ENCODE data around the gene MARCKSL1. TPM values are rescaled to one million over a fixed set of nuclear protein-coding genes. Genes with fewer than 3 reads are reported as not detected.

MARCKSL1 gene
- polyA plus RNA-seq, 1 donor from 2014 or later, result 694 TPM

DNA sequence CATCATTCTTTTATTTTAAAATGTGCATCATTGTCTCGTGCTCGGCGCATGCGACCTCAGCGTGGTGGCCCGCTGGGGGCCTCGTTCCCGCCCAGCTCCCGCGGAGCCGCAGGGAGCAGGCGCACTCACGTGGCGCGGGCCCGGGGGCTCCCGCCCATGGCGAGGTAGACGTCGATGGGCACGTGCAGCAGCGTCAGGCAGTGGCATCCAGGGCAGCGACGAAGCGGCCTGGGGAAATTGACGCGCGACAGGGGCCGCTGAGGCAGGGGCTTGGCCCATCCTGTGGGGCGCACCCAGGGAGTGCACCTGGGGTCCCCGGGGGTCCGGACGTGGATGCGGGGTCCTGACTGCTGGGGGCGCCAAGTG is 25.3 kb upstream of the MARCKSL1 start:
- TF ChIP-seq MXI1 (conservative IDR thresholded peaks at IDR 0.05; ENCODE audit: poor library complexity, severe bottlenecking) (no peak), RAD21 (conservative IDR thresholded peaks at IDR 0.05) (no peak), POLR2AphosphoS5 (IDR thresholded peaks at IDR 0.05) (no peak), SMC3 (conservative IDR thresholded peaks at IDR 0.05; ENCODE audit: poor library complexity) (no peak), TAF1 (IDR thresholded peaks at IDR 0.05; ENCODE audit: low read depth) (no peak), EP300 (conservative IDR thresholded peaks at IDR 0.05; ENCODE audit: poor library complexity, severe bottlenecking) (no peak), EZH2 (IDR thresholded peaks at IDR 0.05; ENCODE audit: borderline replicate concordance, insufficient read depth, low read length, poor library complexity, severe bottlenecking) (no peak)
- TF ChIP-seq, protein P1, sequence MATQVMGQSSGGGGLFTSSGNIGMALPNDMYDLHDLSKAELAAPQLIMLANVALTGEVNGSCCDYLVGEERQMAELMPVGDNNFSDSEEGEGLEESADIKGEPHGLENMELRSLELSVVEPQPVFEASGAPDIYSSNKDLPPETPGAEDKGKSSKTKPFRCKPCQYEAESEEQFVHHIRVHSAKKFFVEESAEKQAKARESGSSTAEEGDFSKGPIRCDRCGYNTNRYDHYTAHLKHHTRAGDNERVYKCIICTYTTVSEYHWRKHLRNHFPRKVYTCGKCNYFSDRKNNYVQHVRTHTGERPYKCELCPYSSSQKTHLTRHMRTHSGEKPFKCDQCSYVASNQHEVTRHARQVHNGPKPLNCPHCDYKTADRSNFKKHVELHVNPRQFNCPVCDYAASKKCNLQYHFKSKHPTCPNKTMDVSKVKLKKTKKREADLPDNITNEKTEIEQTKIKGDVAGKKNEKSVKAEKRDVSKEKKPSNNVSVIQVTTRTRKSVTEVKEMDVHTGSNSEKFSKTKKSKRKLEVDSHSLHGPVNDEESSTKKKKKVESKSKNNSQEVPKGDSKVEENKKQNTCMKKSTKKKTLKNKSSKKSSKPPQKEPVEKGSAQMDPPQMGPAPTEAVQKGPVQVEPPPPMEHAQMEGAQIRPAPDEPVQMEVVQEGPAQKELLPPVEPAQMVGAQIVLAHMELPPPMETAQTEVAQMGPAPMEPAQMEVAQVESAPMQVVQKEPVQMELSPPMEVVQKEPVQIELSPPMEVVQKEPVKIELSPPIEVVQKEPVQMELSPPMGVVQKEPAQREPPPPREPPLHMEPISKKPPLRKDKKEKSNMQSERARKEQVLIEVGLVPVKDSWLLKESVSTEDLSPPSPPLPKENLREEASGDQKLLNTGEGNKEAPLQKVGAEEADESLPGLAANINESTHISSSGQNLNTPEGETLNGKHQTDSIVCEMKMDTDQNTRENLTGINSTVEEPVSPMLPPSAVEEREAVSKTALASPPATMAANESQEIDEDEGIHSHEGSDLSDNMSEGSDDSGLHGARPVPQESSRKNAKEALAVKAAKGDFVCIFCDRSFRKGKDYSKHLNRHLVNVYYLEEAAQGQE (IDR thresholded peaks at IDR 0.05; ENCODE audit: borderline replicate concordance), result no peak
- TF ChIP-seq, protein P2, sequence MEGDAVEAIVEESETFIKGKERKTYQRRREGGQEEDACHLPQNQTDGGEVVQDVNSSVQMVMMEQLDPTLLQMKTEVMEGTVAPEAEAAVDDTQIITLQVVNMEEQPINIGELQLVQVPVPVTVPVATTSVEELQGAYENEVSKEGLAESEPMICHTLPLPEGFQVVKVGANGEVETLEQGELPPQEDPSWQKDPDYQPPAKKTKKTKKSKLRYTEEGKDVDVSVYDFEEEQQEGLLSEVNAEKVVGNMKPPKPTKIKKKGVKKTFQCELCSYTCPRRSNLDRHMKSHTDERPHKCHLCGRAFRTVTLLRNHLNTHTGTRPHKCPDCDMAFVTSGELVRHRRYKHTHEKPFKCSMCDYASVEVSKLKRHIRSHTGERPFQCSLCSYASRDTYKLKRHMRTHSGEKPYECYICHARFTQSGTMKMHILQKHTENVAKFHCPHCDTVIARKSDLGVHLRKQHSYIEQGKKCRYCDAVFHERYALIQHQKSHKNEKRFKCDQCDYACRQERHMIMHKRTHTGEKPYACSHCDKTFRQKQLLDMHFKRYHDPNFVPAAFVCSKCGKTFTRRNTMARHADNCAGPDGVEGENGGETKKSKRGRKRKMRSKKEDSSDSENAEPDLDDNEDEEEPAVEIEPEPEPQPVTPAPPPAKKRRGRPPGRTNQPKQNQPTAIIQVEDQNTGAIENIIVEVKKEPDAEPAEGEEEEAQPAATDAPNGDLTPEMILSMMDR (IDR thresholded peaks at IDR 0.05; ENCODE audit: poor library complexity, severe bottlenecking), result no peak
- no peak overlapping the region for H3K4me2 ChIP-seq (ENCODE audit: low read length)
- H3K9me3 ChIP-seq (ENCODE audit: low read length), result no peaks in the 10 kb centered on the region

DNA sequence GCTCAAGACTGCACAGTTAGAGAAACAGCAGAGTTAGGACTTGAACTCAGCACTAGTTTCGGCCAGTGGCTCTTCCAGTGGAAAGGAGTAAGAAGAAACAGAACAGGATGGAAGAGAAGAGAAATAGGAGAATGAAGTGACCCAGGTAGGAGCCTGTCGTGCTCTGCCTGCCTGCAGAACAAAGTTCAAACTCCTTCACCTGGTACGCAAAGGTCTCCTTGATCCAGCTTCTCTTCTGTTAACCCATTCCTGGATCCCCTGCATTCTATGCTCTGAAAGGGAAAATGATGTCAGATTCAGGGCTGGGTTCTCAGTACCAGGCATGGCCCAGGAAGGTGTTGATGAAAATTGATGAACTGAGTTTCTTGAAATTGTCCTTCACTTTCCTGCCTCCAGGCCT is 22.4 kb upstream of the MARCKSL1 start:
- Histone ChIP-seq H3K79me2 (replicated peaks; ENCODE audit: insufficient read depth, low read length) (no peaks in the 10 kb centered on the region), H3F3A (ENCODE audit: insufficient read depth, low read length, poor library complexity, severe bottlenecking) (no peaks in the 10 kb centered on the region), H3K36me3 (ENCODE audit: insufficient read depth, low read length) (no peaks in the 10 kb centered on the region), H3K9me2 (ENCODE audit: insufficient read depth, low read length) (no peaks in the 10 kb centered on the region), H3K27ac (ENCODE audit: low read length) (peak overlapping the region; percentile 48), H3K27me3 (ENCODE audit: insufficient read depth, low read depth, low read length) (no peaks in the 10 kb centered on the region), H3K9me3 (ENCODE audit: low read length) (no peaks in the 10 kb centered on the region), H4K20me1 (ENCODE audit: insufficient read depth) (no peaks in the 10 kb centered on the region), H3K4me3 (ENCODE audit: low read length) (no peak overlapping the region), H3K4me2 (ENCODE audit: low read length) (no peak overlapping the region), H2AFZ (ENCODE audit: low read depth, low read length) (no peak overlapping the region), H3K9ac (ENCODE audit: low read length) (no peak overlapping the region)
- TF ChIP-seq SMC3 (conservative IDR thresholded peaks at IDR 0.05; ENCODE audit: poor library complexity), result no peak
- no peak for TF ChIP-seq EP300 (conservative IDR thresholded peaks at IDR 0.05; ENCODE audit: poor library complexity, severe bottlenecking)
- no peak for TF ChIP-seq MXI1 (conservative IDR thresholded peaks at IDR 0.05; ENCODE audit: poor library complexity, severe bottlenecking)
- TF ChIP-seq, protein P1 (IDR thresholded peaks at IDR 0.05; ENCODE audit: borderline replicate concordance), result no peak
- TF ChIP-seq TAF1 (IDR thresholded peaks at IDR 0.05; ENCODE audit: low read depth), result no peak
- no peak for TF ChIP-seq RAD21 (conservative IDR thresholded peaks at IDR 0.05)
- no peak for TF ChIP-seq EZH2 (IDR thresholded peaks at IDR 0.05; ENCODE audit: borderline replicate concordance, insufficient read depth, low read length, poor library complexity, severe bottlenecking)
- TF ChIP-seq POLR2AphosphoS5 (IDR thresholded peaks at IDR 0.05), result no peak
- TF ChIP-seq, protein P2 (IDR thresholded peaks at IDR 0.05; ENCODE audit: poor library complexity, severe bottlenecking), result no peak

More for the DNA sequence above, 25.3 kb upstream of the MARCKSL1 start:
- no peak overlapping the region for H3K4me3 ChIP-seq (ENCODE audit: low read length)
- H3K27ac ChIP-seq (ENCODE audit: low read length), result no peak overlapping the region
- no peaks in the 10 kb centered on the region for H3K27me3 ChIP-seq (ENCODE audit: insufficient read depth, low read depth, low read length)
- H4K20me1 ChIP-seq (ENCODE audit: insufficient read depth), result no peaks in the 10 kb centered on the region
- H3K36me3 ChIP-seq (ENCODE audit: insufficient read depth, low read length), result no peaks in the 10 kb centered on the region
- no peaks in the 10 kb centered on the region for H3K79me2 ChIP-seq (replicated peaks; ENCODE audit: insufficient read depth, low read length)
- no peak overlapping the region for H2AFZ ChIP-seq (ENCODE audit: low read depth, low read length)
- no peaks in the 10 kb centered on the region for H3K9me2 ChIP-seq (ENCODE audit: insufficient read depth, low read length)
- H3K9ac ChIP-seq (ENCODE audit: low read length), result no peak overlapping the region
- no peaks in the 10 kb centered on the region for H3F3A ChIP-seq (ENCODE audit: insufficient read depth, low read length, poor library complexity, severe bottlenecking)
